Measurements from ENCODE around the gene RBM5.

The RBM5 gene

GRCh38 chr3:50162034-50162883, 73.5 kb downstream of the RBM5 start:
- DNase-seq: no peak

GRCh38 chr3:50163572-50164455, 75.1 kb downstream of the RBM5 start:
- peak; percentile 54 for DNase-seq

- DNase-seq: no peak
Observed at GRCh38 chr3:50164481-50164880, 75.8 kb downstream of the RBM5 start.

- DNase-seq: no peak
Observed at GRCh38 chr3:50164984-50165909, 76.5 kb downstream of the RBM5 start.

- no peak for DNase-seq
Observed at GRCh38 chr3:50165910-50166538, 77.3 kb downstream of the RBM5 start.

GRCh38 chr3:50166620-50167019, 77.9 kb downstream of the RBM5 start:
- DNase-seq: no peak

GRCh38 chr3:50167069-50167840, 78.5 kb downstream of the RBM5 start:
- DNase-seq: no peak

- no peak for DNase-seq
Observed at GRCh38 chr3:50167841-50168209, 79.1 kb downstream of the RBM5 start.

GRCh38 chr3:50168388-50168787, 79.7 kb downstream of the RBM5 start:
- DNase-seq: no peak

Data from DMS79 (cell line).